ENCODE measurements around the gene CD47.

GRCh38 chr3:108011616-108012015, 79.2 kb downstream of the CD47 start:
- TF ChIP-seq CTCF (IDR thresholded peaks at IDR 0.05; ENCODE audit: borderline replicate concordance, extremely low read depth, low read length, poor library complexity, severe bottlenecking) (no peak), EZH2 (IDR thresholded peaks at IDR 0.05; ENCODE audit: borderline replicate concordance, low read depth, low read length, severe bottlenecking) (no peak)

All from DND-41 (cell line).